GM20000 (cell line): ENCODE data around the gene PRKAG2.

Source experiments
- DNase-seq: peaks from one replicate; pipeline ENCODE4 v3.0.0; 2012; ENCODE audit warnings: low spot score
- CTCF ChIP-seq: IDR thresholded peaks from 2 replicates; pipeline ENCODE4 v1.5.1; 2012; ENCODE audit warnings: mild to moderate bottlenecking, control low read depth; ENCODE audit errors: extremely low read depth, missing control alignments

Gene PRKAG2

DNA sequence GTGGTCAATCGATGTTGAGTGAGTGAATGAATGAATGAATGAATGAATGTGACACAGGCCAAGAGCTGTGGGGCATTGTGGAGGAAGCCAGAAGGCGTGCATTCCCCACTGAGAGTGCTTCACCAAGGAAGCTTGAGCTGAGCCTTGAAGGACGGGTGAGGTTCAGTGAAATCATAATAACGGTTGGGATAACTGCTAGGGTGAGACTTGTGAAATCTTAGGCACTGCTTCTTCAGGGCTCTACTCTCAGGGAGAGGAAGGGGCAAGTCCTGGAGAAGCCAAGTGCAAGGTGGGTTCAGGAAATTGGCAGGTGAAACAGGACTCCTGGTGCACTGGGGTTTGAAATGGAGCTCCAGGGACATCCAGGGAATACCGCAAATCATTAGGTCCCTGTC lies 23.7 kb upstream of the PRKAG2 start:
- no peak for DNase-seq
- no peak for TF ChIP-seq CTCF

- no peak for TF ChIP-seq CTCF
- no peak for DNase-seq
Measured at GRCh38 chr7:151899513-151900360, 22.8 kb upstream of the PRKAG2 start.

GRCh38 chr7:151897951-151898686 lies 21.2 kb upstream of the PRKAG2 start:
- no peak for DNase-seq
- no peak for TF ChIP-seq CTCF

GRCh38 chr7:151897161-151897731 lies 20.3 kb upstream of the PRKAG2 start:
- TF ChIP-seq CTCF = no peak
- no peak for DNase-seq

GRCh38 chr7:151896486-151896885 lies 19.6 kb upstream of the PRKAG2 start:
- TF ChIP-seq CTCF = no peak
- no peak for DNase-seq

GRCh38 chr7:151896086-151896485 lies 19.2 kb upstream of the PRKAG2 start:
- TF ChIP-seq CTCF = no peak
- DNase-seq = no peak

DNA sequence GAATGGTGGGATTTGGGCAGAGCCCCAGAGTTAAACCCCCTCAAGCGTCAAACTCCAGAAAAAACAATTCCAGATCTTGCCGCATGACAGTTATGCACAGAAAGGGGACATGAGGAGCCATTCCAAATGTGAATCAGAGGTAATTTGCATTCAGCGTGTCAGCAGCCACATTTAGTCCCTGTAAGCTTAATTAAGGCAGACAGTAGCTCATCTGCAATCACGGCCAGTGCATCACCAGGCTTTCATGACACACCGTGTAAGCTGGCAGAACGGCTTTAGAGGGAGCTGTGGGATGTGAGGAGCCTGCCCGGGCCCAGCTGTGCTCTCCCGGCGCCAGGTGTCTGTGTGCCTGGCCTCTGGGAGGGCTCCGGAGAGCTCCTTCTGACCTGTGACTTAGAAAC lies 18.7 kb upstream of the PRKAG2 start:
- DNase-seq = no peak
- no peak for TF ChIP-seq CTCF
